ENCODE data around the gene TOX2.

Gene TOX2

DNA sequence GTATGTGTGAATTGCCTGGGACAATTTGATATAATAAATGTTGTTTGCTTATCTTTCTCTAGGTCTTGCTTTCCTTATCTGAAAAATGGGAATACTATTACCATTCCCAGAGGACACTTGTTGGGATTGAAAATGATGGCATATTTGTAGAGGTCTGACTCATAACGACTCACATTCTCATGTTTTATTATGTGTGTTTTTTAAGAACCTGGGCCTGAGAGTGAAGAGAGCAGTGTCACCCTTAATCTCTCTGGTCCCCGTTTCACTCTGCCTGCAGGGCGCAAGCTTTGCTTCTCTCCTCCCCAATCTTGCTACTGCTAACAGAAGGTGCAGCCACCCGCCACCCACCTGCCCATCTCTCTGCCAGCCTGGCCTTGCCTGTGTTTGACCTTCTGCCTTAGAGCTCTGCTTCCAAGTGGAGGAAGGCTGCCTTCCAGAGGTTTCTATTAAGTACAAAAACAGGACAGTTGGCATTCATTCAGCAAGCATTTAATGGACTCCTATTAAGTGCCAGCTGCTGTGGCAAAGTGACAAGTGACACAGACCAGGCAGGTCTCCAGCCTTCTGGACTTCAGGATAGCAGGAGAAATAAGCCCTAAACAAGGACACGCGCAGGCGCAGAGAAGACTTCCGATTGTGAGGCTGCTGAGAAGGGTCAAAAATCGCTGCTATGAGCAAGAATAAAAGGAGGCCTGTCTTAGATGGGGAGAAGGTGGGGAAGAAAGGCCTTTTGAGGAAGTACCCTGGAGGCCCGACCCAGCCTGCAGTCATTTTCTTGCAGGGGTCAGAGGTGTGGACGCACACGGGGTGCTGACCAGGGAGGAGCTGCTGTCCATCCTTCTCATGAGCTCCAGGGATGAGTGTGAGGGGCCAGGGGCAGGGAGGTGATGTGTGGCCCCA is 159.8 kb downstream of the TOX2 start:
- peak in 20 of 51 donors; percentile 10 to 62 (median 30) for DNase-seq

GRCh38 chr20:44075191-44075949 is 160.7 kb downstream of the TOX2 start:
- no peak for DNase-seq

GRCh38 chr20:44075950-44076232 is 161.2 kb downstream of the TOX2 start:
- DNase-seq, result no peak

GRCh38 chr20:44079291-44079690 is 164.6 kb downstream of the TOX2 start:
- no peak for DNase-seq

DNA sequence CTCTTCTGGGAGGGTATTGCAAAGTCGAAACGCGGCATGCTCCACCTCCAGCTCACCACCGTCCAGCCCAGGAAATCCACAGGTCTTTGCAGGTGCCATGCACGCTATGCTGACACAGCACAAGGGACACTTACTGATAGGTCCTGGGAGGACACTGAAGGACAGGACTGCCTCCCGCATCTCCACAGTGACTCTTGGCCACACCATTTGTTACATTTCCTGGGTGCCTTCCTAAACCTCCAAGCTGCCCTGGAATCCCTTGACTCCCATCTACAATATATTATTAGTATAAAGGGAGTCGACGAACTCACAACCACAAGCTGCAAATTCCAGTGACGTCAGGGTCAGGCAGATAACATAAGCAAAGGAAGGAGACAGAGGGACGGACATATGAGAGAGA is 165.4 kb downstream of the TOX2 start:
- DNase-seq, result no peak

GRCh38 chr20:44080646-44081267 is 166.1 kb downstream of the TOX2 start:
- peak in 41 of 51 donors; percentile 9 to 80 (median 54) for DNase-seq

- no peak for DNase-seq
Measured at GRCh38 chr20:44081476-44081875, 166.8 kb downstream of the TOX2 start.

DNA sequence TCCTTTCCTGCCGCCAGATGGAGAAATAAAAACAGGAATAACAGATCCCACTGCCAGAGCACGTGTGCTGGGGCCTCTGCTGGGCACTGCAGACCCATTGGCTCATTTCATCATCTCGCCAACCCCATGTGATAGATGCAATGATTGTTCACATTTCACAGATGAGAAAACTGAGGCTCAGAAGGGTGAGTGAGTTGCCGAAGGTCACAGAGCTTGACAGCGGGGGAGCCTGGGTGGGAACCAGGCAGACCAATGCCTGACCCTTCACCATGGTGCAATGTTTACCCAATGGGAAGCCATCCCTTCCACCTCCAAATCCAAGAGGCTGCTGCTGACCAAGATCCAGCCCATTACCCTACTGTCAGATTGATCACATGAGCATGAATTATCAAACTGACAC is 167.2 kb downstream of the TOX2 start:
- DNase-seq, result no peak

DNA sequence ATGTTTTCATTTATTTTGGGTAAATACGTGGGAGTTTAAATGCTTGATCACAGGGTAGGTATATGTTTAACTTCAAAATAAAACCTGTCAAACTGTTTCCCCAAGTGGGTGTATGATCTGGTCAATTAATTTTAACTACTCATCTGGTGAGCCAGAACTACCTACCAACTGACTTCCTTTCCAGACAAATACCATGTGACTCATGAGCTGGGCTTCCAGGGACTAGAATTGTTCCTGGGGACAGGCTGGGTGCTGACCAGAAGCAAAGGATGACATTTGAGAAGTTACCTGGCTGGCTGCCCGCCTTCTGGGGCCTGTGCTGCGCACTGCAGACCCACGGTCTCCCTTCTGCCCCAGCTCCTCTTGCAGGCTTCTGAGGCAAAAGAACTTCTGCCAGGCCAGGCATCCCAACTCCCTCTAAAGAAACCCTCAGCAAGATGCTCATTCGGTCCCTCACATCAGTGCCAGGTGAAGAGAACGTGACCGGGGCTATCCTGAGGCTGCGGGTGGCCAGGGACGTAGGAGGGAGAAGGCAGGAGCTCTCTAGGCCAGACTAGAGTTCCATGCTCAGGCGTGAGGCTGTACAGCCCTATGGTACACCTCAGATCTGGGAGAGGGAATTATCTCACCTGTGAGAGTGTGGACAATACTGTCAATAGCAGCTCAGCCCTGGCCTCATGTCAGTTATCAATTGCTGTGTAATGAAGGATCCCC is 168.7 kb downstream of the TOX2 start:
- DNase-seq, result no peak

- no peak for DNase-seq
Measured at GRCh38 chr20:44084439-44084838, 169.8 kb downstream of the TOX2 start.

DNA sequence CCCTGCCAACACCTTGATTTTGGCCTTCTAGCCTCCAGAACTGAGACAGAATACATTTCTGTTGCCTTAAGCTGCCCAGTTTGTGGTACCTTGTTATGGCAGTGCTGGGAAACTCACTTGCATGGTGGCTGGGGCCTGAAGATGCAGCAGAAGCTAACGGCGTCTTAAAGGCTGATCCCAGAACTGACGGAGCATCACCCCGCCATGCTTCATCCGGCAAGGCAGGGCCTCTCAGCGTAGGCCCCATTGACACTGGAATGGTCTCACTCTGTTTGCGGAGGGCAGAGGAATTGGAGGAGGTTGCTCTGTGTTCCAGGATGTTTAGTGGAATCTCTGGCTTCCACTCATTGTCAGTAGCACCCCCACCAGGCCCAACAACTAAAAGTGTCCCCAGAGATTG is 170.2 kb downstream of the TOX2 start:
- no peak for DNase-seq

DNA sequence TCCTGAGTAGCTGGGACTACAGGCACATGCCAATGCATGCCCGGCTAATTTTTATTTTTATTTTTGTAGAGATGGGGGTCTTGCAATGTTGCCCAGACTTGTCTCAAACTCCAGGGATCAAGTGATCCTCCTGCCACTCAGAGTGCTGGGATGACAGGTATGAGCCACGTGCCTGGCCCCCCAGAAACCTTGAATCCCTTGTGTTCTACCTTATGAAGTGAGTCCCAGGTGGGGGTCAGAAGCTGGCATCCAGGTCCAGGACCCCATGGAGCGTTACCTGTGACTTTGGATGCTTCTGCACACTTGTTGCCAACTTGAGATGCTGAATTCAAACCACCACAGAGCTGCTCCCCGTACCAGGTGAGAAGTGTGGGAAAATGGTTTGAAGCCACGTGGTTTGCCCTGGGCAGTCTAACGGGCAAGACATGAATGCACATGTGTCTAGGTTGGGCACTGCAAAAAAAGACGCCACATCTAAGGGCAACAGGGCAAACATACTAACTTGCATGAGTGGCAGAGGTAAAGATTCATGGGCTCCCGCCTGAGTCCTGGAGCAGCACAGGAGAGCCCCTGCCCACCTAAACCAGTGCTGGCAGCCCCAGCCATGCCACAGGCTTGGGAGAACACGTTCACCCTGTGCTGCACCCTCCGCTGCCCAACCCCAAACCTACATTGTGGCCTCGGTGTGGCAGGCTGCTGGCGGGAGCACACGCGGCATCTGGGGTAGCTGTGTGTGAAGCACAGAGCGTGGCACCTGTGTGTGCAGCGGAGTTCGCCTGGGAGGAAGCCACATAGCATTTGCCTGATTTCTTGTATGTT is 171.2 kb downstream of the TOX2 start:
- no peak for DNase-seq

- DNase-seq, result peak in 11 of 51 donors; percentile 5 to 35 (median 25)
Measured at GRCh38 chr20:44087051-44087856, 172.6 kb downstream of the TOX2 start.

DNA sequence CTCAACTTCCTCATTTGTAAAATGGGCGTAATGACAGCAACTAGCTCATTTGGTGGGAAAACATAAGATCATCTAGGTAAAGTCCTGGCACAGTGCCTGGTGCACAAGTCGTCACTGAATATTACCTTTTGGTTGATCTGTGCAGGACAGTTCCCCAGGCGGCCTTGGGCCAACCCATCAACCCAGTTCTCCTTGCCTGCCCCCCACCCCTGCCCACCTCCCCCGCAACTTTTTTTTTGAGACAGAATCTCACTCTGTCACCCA is 173.1 kb downstream of the TOX2 start:
- DNase-seq, result no peak

DNA sequence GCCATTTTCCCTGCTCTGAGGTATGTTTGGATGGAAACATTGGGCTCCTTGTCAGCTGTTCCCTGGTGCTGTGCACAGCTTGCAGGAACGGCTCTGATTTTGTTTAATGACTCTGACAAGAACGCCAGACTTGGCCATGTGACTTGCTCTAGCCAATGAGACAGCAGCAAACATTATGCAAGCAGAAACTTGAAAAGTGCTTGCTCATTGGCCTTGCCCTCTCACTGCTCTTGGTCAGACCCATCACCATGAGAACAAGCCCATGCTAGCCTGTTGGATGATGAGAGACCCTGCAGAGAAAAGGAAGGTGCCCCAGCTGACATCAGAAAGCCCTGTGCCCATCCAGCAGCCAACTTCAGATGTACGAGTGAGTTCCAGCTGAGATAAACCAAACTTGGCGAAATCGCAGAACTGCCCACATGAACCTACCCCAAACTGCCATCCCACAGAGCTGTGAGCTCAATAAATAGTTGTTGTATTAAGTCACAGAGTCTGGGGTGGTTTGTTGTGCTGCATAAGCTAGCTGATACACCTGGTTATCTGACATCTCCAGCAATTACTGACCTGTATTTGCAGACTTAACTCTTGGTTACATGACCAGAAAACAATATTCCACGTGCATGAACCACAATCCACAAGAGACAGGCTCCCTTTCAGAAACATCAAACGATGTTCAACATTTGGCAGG is 175.5 kb downstream of the TOX2 start:
- no peak for DNase-seq

- no peak for DNase-seq
Measured at GRCh38 chr20:44091026-44091425, 176.4 kb downstream of the TOX2 start.

DNA sequence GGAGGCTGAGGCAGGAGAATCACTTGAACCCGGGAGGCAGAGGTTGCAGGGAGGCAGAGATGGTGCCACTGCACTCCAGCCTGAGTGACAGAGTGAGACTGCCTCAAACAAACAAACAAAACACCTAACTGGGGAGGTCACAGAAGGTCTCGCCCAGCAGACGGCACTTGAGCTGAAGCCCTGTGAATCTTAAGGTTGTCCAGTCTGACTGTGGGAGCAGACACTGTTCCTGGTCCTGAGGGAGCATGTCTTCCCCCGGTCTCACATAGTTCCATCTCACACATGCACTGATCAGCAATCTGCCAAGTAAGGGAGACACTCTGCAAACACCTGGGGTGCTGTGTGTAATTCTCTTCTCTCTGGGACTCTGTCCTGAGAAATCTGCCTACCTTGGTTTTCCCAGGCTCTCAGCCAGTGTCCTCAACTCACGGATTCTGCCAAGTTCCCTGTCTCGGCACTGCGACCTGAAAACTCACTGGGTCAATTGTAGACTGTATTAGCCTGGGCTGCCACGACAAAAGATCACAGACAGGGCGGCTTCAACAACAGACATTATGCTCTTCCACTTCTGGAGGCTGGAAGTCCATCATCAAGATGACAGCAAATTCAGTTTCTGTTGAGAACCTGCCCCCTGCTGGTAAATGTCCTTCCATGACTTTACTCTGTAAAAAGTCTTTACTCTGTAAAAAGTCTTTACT is 178.0 kb downstream of the TOX2 start:
- peak in 3 of 51 donors; percentile 8 to 17 (median 11) for DNase-seq

DNA sequence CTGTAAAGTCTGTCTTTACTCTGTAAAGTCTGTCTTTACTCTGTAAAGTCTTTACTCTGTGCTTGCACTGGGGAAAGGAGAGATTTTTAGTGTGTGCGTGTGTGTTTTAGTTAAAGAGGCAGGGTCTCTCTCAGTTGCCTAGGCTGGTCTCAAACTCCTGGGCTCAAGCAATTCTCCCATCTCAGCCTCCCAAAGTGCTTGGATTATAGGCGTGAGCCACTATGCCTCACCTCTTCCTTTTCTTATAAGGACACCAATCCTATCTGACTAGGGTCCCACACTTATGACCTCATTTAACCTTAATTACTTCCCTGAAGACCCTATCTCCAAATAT is 178.6 kb downstream of the TOX2 start:
- no peak for DNase-seq

DNA sequence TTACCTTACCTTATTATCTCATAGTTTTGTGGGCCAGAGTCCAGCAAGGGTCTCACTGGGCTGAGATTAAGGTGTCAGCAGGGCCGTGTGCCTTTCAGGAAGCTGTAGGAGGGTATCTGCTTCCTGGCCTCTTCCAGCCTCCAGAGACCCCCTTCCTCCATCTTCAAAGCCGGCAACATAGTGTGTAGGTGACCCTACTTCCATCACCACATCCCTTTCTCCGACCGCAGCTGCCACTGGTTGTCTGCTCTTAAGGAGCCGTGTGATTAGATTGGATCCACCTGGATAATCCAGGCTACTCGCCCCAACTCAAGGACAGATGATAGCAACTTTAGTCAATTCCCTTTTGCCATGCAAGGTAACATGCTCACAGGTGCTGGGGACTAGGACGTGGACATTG is 181.2 kb downstream of the TOX2 start:
- DNase-seq, result no peak
